Liver (tissue), 3 donors: ENCODE measurements around the gene BAAT.

ENCODE experiments used
- CTCF ChIP-seq: fragments of 150-350 bp; IDR thresholded peaks from 2 replicates; pipeline ENCODE4 v1.5.1; 2017; ENCODE audit warnings: improper control_type of control experiment, low read depth, low read length; ENCODE audit not compliant: missing input control
- EGR1 ChIP-seq, 2 donors: IDR thresholded peaks; 2 replicates each; pipeline ENCODE4 v1.6.1; 2016 to 2018; ENCODE audit warnings: antibody characterized with exemption in 2 of 2, low read depth in 2 of 2
- FOXA1 ChIP-seq: IDR thresholded peaks from 2 replicates; pipeline ENCODE4 v1.6.1; 2016; ENCODE audit warnings: antibody characterized with exemption
- FOXA2 ChIP-seq: IDR thresholded peaks from 2 replicates; pipeline ENCODE4 v1.6.1; 2016; ENCODE audit warnings: antibody characterized with exemption
- HNF4A ChIP-seq, 2 donors: conservative IDR thresholded peaks; 2 replicates each; pipeline ENCODE4 v1.6.1; 2016; ENCODE audit warnings: antibody characterized with exemption in 2 of 2, mild to moderate bottlenecking in 2 of 2
- JUND ChIP-seq, 2 donors: IDR thresholded peaks; 2 replicates each; pipeline ENCODE4 v1.6.1; 2016; ENCODE audit warnings: antibody characterized with exemption in 2 of 2
- RAD21 ChIP-seq, 2 donors: IDR thresholded peaks; 2 replicates each; pipeline ENCODE4 v1.6.1; 2016; ENCODE audit warnings: antibody characterized with exemption in 2 of 2, mild to moderate bottlenecking in 2 of 2
- RXRA ChIP-seq, 2 donors: IDR thresholded peaks; 2 replicates each; pipeline ENCODE4 v1.6.1; 2017 to 2018; ENCODE audit warnings: antibody characterized with exemption in 2 of 2, mild to moderate bottlenecking in 1 of 2
- SP1 ChIP-seq: IDR thresholded peaks from 2 replicates; pipeline ENCODE4 v1.6.1; 2018; ENCODE audit warnings: antibody characterized with exemption, mild to moderate bottlenecking
- TAF1 ChIP-seq: conservative IDR thresholded peaks from 2 replicates; pipeline ENCODE4 v1.6.1; 2016; ENCODE audit warnings: antibody characterized with exemption, mild to moderate bottlenecking
- YY1 ChIP-seq: IDR thresholded peaks from 2 replicates; pipeline ENCODE4 v1.6.1; 2016; ENCODE audit warnings: antibody characterized with exemption, mild to moderate bottlenecking
- TF ChIP-seq, protein P1 (sequence below): IDR thresholded peaks from 2 replicates; pipeline ENCODE4 v1.6.1; 2016; ENCODE audit warnings: antibody characterized with exemption
- TF ChIP-seq, protein P2 (sequence below): IDR thresholded peaks from 2 replicates; pipeline ENCODE4 v1.6.1; 2016; ENCODE audit warnings: antibody characterized with exemption
- TF ChIP-seq, protein P3 (sequence below): IDR thresholded peaks from 2 replicates; pipeline ENCODE4 v1.6.1; 2016; ENCODE audit warnings: antibody characterized with exemption, mild to moderate bottlenecking
- donor health status: healthy.
- donor health status: healthy.

- TF ChIP-seq CTCF (no peak), YY1 (no peak), TAF1 (no peak), EGR1 (IDR thresholded peaks at IDR 0.05; ENCODE audit: low read depth in 2 of 2) (no peak), JUND (IDR thresholded peaks at IDR 0.05) (no peak), RAD21 (IDR thresholded peaks at IDR 0.05) (no peak), SP1 (no peak), FOXA1 (no peak), HNF4A (conservative IDR thresholded peaks at IDR 0.05) (no peak), RXRA (IDR thresholded peaks at IDR 0.05) (no peak), FOXA2 (no peak)
- TF ChIP-seq, protein P1, sequence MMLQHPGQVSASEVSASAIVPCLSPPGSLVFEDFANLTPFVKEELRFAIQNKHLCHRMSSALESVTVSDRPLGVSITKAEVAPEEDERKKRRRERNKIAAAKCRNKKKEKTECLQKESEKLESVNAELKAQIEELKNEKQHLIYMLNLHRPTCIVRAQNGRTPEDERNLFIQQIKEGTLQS: no peak
- TF ChIP-seq, protein P2, sequence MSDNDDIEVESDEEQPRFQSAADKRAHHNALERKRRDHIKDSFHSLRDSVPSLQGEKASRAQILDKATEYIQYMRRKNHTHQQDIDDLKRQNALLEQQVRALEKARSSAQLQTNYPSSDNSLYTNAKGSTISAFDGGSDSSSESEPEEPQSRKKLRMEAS: no peak
- TF ChIP-seq, protein P3, sequence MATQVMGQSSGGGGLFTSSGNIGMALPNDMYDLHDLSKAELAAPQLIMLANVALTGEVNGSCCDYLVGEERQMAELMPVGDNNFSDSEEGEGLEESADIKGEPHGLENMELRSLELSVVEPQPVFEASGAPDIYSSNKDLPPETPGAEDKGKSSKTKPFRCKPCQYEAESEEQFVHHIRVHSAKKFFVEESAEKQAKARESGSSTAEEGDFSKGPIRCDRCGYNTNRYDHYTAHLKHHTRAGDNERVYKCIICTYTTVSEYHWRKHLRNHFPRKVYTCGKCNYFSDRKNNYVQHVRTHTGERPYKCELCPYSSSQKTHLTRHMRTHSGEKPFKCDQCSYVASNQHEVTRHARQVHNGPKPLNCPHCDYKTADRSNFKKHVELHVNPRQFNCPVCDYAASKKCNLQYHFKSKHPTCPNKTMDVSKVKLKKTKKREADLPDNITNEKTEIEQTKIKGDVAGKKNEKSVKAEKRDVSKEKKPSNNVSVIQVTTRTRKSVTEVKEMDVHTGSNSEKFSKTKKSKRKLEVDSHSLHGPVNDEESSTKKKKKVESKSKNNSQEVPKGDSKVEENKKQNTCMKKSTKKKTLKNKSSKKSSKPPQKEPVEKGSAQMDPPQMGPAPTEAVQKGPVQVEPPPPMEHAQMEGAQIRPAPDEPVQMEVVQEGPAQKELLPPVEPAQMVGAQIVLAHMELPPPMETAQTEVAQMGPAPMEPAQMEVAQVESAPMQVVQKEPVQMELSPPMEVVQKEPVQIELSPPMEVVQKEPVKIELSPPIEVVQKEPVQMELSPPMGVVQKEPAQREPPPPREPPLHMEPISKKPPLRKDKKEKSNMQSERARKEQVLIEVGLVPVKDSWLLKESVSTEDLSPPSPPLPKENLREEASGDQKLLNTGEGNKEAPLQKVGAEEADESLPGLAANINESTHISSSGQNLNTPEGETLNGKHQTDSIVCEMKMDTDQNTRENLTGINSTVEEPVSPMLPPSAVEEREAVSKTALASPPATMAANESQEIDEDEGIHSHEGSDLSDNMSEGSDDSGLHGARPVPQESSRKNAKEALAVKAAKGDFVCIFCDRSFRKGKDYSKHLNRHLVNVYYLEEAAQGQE: no peak
Observed at GRCh38 chr9:101428909-101429308, 44.1 kb upstream of the BAAT start.
